HG03558 (cell line): Measurements from ENCODE around the gene RPS25.
"Not testable (repeated sequence)": the region's sequence is repeated elsewhere in the genome, so short reads cannot be mapped to it uniquely, and the experiment has no call there.

ENCODE experiments used
- ATAC-seq: cut with Tn5 transposase; IDR thresholded peaks from one replicate; pipeline ENCODE4 v1.9.1; 2021; ENCODE audit warnings: moderate number of reproducible peaks; ENCODE audit not compliant: unreplicated experiment; ENCODE audit errors: extremely low read depth

Gene RPS25

GRCh38 chr11:118979434-118979833, 38.7 kb downstream of the RPS25 start:
- no peak for ATAC-seq

- no peak for ATAC-seq
These were observed 42.1 kb downstream of the RPS25 start for GRCh38 chr11:118975771-118976709.

- ATAC-seq, result no peak
These were observed 44.2 kb downstream of the RPS25 start for GRCh38 chr11:118973985-118974384.

- ATAC-seq, result no peak
These were observed 46.5 kb downstream of the RPS25 start, which contains the start of gene FOXR1 for GRCh38 chr11:118971646-118972045. Gene FOXR1 (plus strand): TSS chr11:118971761. CDS start chr11:118971932, 171 bp downstream.

GRCh38 chr11:118969508-118969907, 48.6 kb downstream of the RPS25 start:
- ATAC-seq, result not testable (repeated sequence)
